HG03558 (cell line): Measurements from ENCODE around the gene IL4.
"Not testable (repeated sequence)": the region's sequence is repeated elsewhere in the genome, so short reads cannot be mapped to it uniquely, and the experiment has no call there.

ENCODE experiments used
- ATAC-seq: cut with Tn5 transposase; IDR thresholded peaks from one replicate; pipeline ENCODE4 v1.9.1; 2021; ENCODE audit warnings: moderate number of reproducible peaks; ENCODE audit not compliant: unreplicated experiment; ENCODE audit errors: extremely low read depth

IL4 gene

DNA sequence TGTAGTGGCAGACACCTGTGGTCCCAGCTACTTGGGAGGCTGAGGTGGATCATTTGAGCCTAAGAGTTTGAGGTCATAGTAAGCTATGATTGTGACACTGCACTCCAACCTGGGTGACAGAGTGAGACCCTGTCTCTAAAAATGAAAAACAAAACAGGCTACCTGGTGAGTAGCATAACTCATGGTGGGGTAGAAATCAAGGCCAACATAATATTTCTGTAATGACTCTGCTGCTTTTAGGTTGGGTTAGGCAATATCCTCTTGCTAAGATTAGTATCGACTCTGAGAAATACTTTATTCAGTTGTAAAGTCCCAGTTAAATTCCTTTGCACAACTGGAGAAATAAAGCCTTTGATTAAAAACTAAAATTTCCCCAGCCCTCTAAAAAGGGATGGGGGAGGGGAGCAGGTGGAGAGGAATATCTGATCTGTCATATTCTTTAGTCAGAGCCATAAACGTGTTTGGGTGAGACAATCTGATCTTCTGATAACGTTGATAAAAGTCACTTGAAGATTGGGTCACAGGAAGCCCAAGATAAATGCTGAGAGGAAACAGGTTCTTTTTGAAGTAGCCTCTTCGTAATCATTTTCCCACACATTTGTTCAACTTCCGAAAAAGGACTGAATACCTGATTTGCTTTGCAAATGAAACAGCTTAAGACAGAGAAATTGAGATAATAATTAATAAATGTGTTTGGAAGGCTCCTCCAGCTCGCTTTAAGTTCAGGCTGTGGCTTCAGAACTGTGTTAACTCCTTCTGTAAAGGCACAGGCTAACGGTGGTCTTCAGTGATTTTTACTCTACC, 14.9 kb downstream of the IL4 start:
- no peak for ATAC-seq

DNA sequence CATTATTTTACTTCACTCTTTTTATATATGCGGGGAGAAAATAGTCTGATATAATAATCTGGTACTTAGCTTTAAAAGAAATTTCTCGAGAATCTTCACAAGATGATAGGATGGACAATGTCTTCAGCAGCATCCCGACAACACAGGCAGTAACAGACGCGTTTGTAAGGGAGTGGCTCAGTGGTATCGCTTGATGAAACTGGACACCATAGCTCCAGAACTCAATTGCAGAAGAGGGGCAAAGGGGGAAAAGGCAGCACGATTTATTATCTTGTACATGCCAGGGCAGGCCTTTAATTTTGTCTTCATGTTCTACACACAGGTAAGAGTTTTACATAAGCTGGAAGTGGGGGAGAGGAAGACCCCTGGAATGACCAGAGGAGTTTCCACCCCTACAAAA, 15.7 kb downstream of the IL4 start:
- ATAC-seq, result no peak

DNA sequence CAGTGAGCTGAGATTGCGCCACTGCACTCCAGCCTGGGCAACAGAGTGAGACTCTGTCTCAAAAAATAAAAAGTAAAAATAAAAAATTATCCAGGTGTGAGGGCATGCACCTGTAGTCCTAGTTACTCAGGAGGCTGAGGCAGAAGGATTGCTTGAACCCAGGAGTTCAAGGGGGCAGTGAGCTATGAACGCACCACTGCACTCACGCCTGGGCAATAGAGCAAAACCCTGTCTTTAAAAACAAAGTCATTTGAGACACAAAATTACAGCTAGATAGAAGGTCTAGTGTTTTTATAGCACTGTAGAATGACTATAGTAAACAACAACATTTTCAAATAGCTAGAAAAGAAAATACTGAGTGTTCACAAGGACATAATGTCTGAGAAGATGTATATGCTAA, 16.4 kb downstream of the IL4 start:
- ATAC-seq, result no peak

DNA sequence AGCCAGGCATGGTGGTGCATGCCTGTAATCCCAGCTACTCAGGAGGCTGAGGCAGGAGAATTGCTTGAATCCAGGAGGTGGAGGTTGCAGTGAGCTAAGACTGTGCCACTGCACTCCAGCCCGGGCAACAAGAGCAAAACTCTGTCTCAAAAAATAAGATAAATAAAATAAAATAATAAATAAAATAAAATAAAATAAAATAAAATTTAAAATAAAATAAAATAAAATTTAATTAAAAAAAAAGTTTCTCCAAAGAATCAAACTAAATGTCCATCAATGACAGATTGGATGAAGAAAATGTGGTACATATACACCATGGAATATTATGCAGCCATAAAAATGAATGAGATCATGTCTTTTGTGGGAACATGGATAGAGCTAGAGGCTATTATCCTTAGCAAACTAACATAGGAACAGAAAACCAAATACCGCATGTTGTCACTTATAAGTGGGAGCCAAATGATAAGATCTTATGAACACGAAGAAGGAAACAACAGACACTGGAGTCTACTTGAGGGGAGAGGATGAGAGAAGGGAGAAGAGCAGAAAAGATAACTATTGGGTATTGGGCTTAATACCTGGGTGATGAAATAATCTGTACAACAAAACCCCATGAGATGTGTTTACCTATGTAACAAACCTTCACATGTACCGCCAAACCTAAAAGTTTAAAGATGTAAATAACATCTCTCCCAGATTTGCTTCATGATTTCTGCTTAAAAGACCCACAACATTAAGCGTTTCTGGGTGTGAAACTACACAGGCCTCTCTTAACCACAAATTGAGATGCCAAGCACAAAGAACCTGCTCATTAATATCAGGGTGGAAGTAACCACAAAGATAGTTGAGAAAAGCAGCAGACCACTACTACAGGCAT, 18.2 kb downstream of the IL4 start:
- ATAC-seq, result not testable (repeated sequence)

DNA sequence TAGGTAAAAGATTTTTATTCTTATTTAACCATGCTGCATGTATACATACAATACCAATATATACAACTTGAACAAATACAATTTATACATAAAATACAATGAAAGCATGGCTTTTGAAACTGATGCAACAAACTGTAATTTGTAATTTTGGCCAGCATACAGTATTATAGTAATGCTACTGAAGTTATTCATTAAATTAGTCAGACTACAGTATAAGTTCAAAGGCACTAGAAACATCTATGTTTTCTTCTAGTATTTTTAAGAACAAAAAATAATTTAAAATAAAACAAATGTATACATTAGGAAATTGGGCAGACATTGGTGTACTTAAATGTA, 18.8 kb downstream of the IL4 start:
- ATAC-seq, result no peak

DNA sequence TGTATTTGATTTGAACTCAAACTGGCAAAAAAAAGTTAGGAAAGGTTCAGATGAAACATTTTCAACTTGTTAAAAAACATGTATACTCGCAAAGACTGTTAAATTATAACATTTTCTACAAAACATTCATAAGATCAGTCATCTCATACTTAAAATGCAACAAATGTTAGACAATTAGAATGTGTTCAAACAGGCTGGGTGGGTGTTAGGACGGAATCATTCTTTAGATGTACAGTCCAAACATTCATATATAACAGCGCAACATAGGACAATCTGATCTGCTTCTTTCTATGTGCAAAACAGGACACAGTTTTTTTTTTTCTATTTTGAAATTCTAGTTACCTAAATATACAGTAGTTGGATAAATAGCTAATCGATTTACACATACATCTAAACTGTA, 22.2 kb downstream of the IL4 start:
- no peak for ATAC-seq

DNA sequence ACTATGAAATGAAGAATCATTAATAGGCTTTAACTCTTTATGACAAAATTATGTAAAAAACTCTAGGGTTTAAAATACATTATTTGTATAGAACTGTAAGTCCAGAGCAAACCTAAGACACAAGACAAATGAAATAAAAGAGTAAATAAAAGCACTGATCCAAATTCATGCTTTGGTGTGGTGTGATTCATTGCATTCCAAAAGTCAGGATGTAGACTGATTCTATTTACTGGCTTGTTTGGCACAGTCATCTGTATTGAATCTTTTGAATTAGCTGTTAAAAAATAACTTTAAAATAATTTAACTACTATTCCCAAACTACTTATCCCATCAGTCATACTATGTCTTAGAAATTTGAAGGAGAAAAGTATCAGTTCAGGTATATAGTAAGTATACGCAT, 31.1 kb downstream of the IL4 start:
- ATAC-seq, result no peak

DNA sequence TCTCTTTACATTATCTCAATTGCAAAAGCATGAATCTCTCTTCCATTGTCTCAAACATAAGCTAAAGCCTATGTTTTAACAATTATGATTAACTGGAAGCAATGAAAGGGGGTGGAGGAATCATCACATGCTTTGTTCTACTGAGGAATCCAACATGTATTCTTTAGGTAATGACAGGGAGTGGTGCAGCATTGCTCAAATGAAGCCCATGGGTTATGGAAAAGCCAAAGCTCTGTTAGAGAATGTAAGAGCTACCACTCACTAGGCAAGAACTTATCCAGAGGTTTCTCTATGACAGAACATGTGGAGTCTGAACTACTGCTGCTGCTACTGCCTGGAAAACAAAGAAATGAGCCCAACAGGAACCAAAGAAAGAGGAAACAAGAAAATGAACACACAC, 34.9 kb downstream of the IL4 start:
- ATAC-seq, result no peak

DNA sequence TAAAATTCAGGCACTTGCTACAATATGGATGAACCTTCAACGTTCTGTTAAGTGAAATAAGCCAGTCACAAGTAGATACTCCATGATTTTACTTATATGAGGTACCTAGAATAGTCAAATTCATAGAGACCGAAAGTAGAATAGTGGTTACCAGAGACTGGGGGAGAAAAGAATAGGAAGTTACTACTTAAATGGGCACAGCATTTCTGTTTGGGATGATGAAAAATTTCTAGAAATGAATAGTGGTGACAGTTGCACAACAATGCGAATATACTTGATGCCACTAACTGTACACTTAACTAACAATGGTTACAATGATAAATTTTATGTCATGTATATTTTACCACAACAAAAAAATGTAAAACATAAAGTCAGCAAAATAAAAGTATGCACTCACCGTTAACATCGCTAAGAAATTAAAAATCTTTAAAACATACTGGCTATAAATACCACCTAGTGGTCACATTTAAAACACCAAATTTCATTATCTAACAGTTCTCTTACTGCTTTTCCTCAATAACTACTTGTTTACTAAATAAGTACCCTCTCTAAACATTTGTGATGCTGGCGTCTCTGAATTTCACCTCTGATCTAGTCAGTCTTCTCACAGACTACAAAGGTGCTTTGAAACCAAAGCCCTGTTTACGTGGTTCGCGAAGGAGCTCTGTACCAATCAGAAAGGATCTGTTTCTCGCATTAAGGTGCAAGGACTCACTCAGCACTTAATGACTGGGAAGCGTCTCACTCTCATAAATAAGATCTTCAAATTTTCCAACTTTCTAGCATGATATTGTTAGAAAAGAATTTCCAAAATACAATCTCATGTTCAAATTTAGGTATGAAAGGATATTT, 40.9 kb downstream of the IL4 start:
- no peak for ATAC-seq

DNA sequence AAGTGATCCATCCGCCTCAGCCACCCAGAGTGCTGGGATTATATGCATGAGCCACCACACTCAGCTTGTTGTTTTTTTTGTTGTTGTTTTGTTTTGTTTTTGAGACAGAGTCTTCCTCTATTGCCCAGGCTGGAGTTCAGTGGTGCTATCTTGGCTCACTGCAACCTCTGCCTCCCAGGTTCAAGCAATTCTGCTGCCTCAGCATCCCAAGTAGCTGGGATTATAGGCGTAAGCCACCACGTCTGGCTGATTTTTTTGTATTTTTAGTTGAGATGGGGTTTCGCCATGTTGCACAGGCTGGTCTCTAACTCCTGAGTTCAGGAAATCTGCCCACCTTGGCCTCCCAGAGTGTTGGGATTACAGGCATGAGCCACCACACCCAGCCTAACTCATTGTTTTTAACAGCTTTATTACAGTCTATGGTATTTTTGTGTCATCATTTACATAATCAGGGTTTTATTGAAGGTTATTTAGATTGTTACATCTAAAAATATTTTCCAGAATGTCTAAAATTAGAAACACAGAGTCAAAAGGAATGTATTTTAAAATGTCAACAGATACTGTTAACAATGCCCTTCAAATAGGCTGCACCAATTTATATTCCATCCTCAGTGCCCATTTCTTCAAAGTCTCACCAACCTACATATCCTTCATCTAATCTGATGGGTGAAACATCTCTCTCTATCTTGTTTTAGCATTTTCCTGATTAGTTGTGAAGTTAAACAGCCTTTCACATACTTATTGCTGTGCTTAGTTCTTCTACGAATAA, 44.9 kb downstream of the IL4 start:
- no peak for ATAC-seq

DNA sequence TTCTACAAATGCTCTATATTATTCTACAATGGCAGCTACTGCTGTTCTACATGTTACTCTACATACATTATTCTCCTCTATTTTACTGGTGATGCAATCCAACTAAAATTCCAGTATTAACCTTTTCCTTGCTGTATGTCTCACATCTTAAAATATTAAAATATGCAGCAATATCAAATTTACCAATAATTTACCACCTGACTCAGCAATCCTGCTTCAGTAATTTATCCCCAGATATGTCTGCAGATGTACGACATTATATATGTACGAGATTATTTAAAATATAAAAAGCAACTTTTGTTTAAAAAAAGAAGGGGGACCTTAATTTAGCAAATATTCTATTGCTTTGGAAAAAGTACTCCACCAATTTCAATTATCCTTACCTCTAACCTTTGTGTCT, 52.0 kb downstream of the IL4 start:
- ATAC-seq, result no peak

DNA sequence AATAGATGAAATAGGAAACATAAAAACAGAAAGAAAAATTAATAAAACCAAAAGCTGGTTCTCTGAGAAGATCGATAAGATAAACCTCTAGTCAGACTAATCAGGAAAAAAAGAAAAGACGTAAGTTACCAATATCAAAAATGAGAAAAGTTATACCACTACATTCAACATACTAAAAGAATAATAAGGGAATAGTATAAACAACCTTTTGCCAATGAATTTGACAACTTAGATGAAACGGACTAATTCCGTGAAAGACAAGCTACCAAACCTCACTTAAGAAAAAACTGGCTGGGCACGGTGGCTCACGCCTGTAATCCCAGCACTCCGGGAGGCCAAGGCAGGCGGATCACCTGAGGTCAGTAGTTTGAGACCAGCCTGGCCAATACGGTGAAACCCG, 56.1 kb downstream of the IL4 start:
- no peak for ATAC-seq
